ENCODE measurements around the gene NCR3LG1.
"Not testable (repeated sequence)": the region's sequence is repeated elsewhere in the genome, so short reads cannot be mapped to it uniquely, and the experiment has no call there.

The NCR3LG1 gene

GRCh38 chr11:17413414-17414316, 62.1 kb downstream of the NCR3LG1 start:
- no peak for FAIRE-seq

DNA sequence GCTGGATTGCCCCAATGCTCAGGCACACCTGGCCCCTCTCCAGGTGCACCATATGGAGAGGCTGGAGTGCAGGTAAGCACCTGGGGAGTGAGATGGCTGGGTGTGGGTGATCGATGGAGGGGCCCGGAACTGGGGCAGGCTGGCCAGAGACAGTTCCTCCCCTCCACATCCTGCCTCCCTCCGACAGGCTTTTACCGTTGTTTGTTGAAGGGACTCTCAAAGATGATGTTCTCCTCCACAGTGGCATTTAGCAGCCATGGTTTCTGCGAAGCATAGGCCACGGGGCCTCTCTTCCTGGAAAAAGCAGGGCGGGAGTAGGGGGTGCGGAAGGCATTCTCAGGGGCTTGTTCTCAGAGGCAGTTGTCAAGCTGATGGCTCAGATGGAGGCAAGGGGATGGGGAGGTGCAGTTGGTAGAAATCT, 62.7 kb downstream of the NCR3LG1 start:
- no peak for FAIRE-seq

GRCh38 chr11:17414992-17415391, 63.4 kb downstream of the NCR3LG1 start:
- FAIRE-seq = no peak

DNA sequence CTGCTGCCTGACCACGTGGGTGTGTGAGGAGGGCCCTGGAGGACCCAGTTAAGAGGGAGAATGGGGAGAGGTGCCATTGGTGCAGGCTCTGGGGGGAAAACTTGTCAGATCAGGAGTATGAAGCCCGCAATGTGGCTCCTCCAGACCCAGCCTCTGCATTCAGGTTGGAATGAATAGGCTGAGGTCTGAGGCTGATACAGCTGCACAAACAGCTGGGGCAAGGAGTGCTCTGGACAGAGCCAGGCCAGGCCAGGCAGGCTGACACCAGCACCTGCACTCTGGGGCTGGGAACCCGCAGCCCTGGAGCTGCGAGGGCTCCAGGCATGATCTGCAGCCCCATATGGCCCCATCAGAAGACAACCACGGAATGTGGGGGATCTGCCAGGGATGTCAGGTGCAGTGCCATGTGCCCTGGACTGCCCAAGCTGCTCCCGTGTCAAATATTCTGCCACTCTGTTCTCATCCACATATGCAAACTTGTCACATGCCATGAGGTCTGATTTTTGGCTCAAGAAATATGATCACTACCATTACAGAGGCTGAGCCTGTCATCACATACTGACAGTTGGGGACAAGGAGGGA, 64.0 kb downstream of the NCR3LG1 start:
- no peak for FAIRE-seq

DNA sequence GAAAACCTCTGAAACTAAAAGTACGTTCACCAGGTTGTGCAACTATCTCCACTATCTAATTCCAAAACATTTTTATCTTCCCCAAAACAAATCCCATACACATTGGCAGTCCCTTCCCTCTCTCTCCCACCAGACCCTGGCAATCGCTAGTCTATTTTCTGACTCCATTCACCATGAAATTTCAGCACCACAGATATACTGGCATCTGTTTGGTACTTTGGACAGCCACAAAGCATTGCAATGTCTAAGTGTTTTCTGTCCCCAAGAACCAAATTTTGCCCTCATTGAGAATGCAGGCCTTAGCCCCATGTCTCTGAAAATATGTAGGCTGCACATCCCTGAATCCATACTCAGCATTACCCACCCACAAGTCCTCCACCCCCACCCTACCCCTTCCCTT, 64.9 kb downstream of the NCR3LG1 start:
- FAIRE-seq = no peak

DNA sequence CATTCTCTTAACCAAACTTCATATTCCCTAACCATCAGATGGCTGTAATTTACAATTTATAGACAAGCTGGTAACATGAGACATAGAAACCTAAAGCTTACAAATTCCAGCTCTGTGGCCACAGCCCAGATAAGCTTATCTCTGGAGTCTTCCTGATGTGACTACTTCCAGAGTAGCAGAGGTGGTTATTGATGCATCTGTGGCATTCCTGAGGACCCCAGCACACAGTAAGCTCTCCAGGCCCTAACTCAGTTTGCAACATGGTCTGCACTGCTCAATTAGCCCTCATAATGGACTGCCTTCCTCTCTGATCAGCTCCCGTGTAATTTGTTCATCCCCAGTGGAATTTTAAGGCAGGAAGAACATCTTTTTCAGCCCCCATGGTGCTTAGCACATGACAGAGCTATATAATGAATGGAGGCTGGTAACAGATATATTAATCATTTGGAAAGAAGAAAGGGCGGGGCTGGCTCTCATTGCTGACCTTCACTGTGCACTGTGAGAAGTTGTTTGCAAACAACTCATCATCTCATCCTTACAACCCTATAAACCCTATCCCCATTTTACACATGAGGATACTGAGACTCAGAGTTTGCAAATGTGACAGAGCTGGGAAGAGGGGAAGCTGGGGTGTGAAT, 67.0 kb downstream of the NCR3LG1 start:
- FAIRE-seq = no peak

GRCh38 chr11:17421781-17422180, 70.2 kb downstream of the NCR3LG1 start:
- FAIRE-seq = no peak

- no peak for FAIRE-seq
These were observed 72.1 kb downstream of the NCR3LG1 start for GRCh38 chr11:17423533-17424310.

DNA sequence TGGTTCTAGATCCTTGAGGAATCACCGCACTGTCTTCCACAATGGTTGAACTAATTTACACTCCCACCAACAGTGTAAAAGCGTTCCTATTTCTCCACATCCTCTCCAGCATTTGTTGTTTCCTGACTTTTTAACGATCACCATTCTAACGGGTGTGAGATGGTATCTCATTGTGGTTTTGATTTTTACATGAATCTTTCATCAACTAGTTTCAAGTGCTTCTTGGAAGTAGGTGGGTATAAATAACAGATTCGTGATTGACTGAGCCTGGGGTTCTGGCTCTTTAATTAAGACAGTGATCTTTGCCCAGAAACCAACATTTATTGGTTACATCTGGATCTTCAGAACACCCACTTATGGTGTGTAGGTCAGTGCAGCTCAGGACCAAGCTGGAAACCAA, 74.6 kb downstream of the NCR3LG1 start:
- not testable (repeated sequence) for FAIRE-seq

Data from TTC549 (cell line).